ENCODE data around the gene TANC1. TPM values are rescaled to one million over a fixed set of nuclear protein-coding genes. Genes with fewer than 3 reads are reported as not detected.

Gene TANC1
- total and polyA plus RNA-seq, 11 donors, result 26.6 to 91.1 (median 68.8) TPM

- peak; percentile 69 to 85 (median 78) for ATAC-seq
- Histone ChIP-seq H3K4me3 (no peak overlapping the region), H3K27ac (peak overlapping the region; percentile 43 to 94 (median 68)), H3K4me1 (peaks cover 3 to 72% (median 29%) of the 10 kb centered on the region in 12 donors), H3K36me3 (no peaks in the 10 kb centered on the region), H3K9me3 (peaks cover 0 to 9% (median 0%) of the 10 kb centered on the region in 12 donors), H3K27me3 (no peaks in the 10 kb centered on the region)
- WGBS, 4 donors, result 40 to 60% (median 49%) methylated on average over 6 to 8 of the region's 8 CpGs
- peak in 4 of 5 donors; percentile 46 to 69 (median 58) for DNase-seq
- TF ChIP-seq POLR2A (IDR thresholded peaks at IDR 0.05), result no peak
- TF ChIP-seq, protein P1, sequence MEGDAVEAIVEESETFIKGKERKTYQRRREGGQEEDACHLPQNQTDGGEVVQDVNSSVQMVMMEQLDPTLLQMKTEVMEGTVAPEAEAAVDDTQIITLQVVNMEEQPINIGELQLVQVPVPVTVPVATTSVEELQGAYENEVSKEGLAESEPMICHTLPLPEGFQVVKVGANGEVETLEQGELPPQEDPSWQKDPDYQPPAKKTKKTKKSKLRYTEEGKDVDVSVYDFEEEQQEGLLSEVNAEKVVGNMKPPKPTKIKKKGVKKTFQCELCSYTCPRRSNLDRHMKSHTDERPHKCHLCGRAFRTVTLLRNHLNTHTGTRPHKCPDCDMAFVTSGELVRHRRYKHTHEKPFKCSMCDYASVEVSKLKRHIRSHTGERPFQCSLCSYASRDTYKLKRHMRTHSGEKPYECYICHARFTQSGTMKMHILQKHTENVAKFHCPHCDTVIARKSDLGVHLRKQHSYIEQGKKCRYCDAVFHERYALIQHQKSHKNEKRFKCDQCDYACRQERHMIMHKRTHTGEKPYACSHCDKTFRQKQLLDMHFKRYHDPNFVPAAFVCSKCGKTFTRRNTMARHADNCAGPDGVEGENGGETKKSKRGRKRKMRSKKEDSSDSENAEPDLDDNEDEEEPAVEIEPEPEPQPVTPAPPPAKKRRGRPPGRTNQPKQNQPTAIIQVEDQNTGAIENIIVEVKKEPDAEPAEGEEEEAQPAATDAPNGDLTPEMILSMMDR (IDR thresholded peaks at IDR 0.05), result no peak
- intact Hi-C loops (cut with DNase I), result loop anchor here (2.0 to 10.0 kb wide), 9 partner anchors 77 to 219 kb away; partner anchors contain the start of gene TANC1 (in 9 of the 10)
These were observed 151.3 kb downstream of the TANC1 start for GRCh38 chr2:159119652-159120257.

DNA sequence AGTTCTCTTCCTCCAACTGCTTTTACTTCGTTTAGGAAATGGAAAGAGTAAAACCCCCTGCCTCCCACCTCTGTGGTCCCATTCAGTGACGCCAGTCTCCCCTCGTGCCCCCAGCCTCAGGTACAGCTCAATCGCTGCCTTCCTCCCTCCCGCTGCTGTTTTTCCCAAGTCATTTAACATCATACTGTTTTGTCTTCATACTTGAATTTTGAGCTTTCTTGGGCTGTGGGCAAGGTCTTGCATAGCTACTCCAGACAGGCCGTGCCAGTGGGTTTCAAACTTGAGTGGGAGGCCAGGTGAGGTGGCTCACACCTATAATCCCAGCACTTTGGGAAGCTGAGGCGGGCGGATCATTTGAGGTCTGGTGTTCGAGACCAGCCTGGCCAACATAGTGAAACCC lies 155.3 kb downstream of the TANC1 start:
- no peak overlapping the region for H3K4me3 ChIP-seq
- H3K9me3 ChIP-seq, result no peaks in the 10 kb centered on the region
- no peak for TF ChIP-seq POLR2A (IDR thresholded peaks at IDR 0.05)
- TF ChIP-seq, protein P1 (IDR thresholded peaks at IDR 0.05), result no peak
- H3K4me1 ChIP-seq, result peaks cover 3 to 85% (median 44%) of the 10 kb centered on the region in 12 donors
- ATAC-seq (no peak), DNase-seq (no peak)
- H3K27me3 ChIP-seq, result no peaks in the 10 kb centered on the region
- intact Hi-C loops (cut with DNase I), result no loop called here
- 88 to 91% (median 90%) methylated on average over 9 of the region's 9 CpGs for WGBS, 4 donors
- peaks cover 0 to 3% (median 0%) of the 10 kb centered on the region in 9 donors for H3K36me3 ChIP-seq
- H3K27ac ChIP-seq, result peak overlapping the region in 11 of 12 donors; percentile 17 to 94 (median 65)

GRCh38 chr2:159124441-159124911 lies 156.0 kb downstream of the TANC1 start:
- DNase-seq (peak in 2 of 5 donors; percentile 40 to 63), ATAC-seq (peak in 3 of 4 donors; percentile 32 to 55 (median 53))
- H3K4me3 ChIP-seq, result no peak overlapping the region
- TF ChIP-seq, protein P1 (IDR thresholded peaks at IDR 0.05), result no peak
- TF ChIP-seq POLR2A (IDR thresholded peaks at IDR 0.05), result no peak
- H3K27me3 ChIP-seq, result no peaks in the 10 kb centered on the region
- WGBS, 4 donors, result 29 to 36% (median 33%) methylated on average over 5 of the region's 5 CpGs
- H3K4me1 ChIP-seq, result peaks cover 4 to 85% (median 47%) of the 10 kb centered on the region in 12 donors
- H3K27ac ChIP-seq, result peak overlapping the region in 11 of 12 donors; percentile 23 to 94 (median 65)
- no peaks in the 10 kb centered on the region for H3K9me3 ChIP-seq
- intact Hi-C loops (cut with DNase I), result no loop called here
- H3K36me3 ChIP-seq, result peaks cover 0 to 3% (median 0%) of the 10 kb centered on the region in 9 donors

- TF ChIP-seq, protein P1 (IDR thresholded peaks at IDR 0.05), result no peak
- no peak for TF ChIP-seq POLR2A (IDR thresholded peaks at IDR 0.05)
- no peaks in the 10 kb centered on the region for H3K9me3 ChIP-seq
- WGBS, 4 donors, result 37 to 45% (median 43%) methylated on average over 3 of the region's 3 CpGs
- no peak overlapping the region for H3K4me3 ChIP-seq
- peaks cover 4 to 85% (median 48%) of the 10 kb centered on the region in 12 donors for H3K4me1 ChIP-seq
- no peak for ATAC-seq
- intact Hi-C loops (cut with DNase I), result loop anchor here in 1 of 10 donors (5.0 kb wide), 1 partner anchor 42 kb away; no protein-coding TSS in a partner anchor
- DNase-seq, result no peak
- peak overlapping the region in 11 of 12 donors; percentile 23 to 94 (median 65) for H3K27ac ChIP-seq
- no peaks in the 10 kb centered on the region for H3K27me3 ChIP-seq
- peaks cover 0 to 3% (median 0%) of the 10 kb centered on the region in 9 donors for H3K36me3 ChIP-seq
These were observed 156.6 kb downstream of the TANC1 start for GRCh38 chr2:159124931-159125467.
